Activated naive CD8-positive, alpha-beta T cell (primary cell): ENCODE results near the gene ZNF333.

ENCODE experiments used
- H3K27ac Mint-ChIP-seq: one replicate; pipeline ENCODE4 v1.8.0; 2021; ENCODE audit warnings: mixed read lengths
- H3K27me3 Mint-ChIP-seq: one replicate; pipeline ENCODE4 v1.8.0; 2021; ENCODE audit warnings: mixed read lengths
- H3K36me3 Mint-ChIP-seq: one replicate; pipeline ENCODE4 v1.8.0; 2021; ENCODE audit warnings: mixed read lengths
- H3K4me1 Mint-ChIP-seq: one replicate; pipeline ENCODE4 v1.8.0; 2021; ENCODE audit warnings: low read depth, mixed read lengths
- H3K4me3 Mint-ChIP-seq: one replicate; pipeline ENCODE4 v1.8.0; 2021; ENCODE audit warnings: mild to moderate bottlenecking, mixed read lengths
- H3K9me3 Mint-ChIP-seq: one replicate; pipeline ENCODE4 v1.8.0; 2021; ENCODE audit warnings: low read depth, mixed read lengths

Gene ZNF333

GRCh38 chr19:14677464-14677863, 12.4 kb upstream of the ZNF333 start:
- H3K4me1 Mint-ChIP-seq: no peaks in the 10 kb centered on the region
- no peaks in the 10 kb centered on the region for H3K36me3 Mint-ChIP-seq
- no peak overlapping the region for H3K4me3 Mint-ChIP-seq
- no peaks in the 10 kb centered on the region for H3K9me3 Mint-ChIP-seq
- peaks cover 8% of the 10 kb centered on the region for H3K27me3 Mint-ChIP-seq
- H3K27ac Mint-ChIP-seq: no peak overlapping the region

GRCh38 chr19:14678199-14678598, 11.6 kb upstream of the ZNF333 start:
- H3K9me3 Mint-ChIP-seq: no peaks in the 10 kb centered on the region
- H3K36me3 Mint-ChIP-seq: no peaks in the 10 kb centered on the region
- H3K27me3 Mint-ChIP-seq: peaks cover 3% of the 10 kb centered on the region
- no peak overlapping the region for H3K27ac Mint-ChIP-seq
- no peak overlapping the region for H3K4me3 Mint-ChIP-seq
- H3K4me1 Mint-ChIP-seq: no peaks in the 10 kb centered on the region

DNA sequence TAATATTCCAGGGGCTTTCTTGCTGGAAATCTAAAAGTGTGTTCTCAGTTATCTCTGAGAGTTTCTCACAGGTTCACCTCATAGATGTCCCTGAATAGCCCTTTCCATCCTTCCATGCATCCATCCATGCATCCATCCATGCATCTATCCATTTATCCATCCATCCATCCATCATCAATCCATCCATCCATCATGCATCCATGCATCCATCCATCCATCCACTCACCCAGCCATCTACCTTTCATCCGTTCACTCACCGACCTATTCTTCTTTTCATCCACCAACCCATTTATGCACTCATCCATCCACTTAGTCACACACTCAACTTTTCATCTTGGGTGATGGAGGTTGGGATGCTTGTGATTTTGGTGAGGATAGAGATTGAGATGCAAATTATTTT, 7.8 kb upstream of the ZNF333 start:
- H3K4me3 Mint-ChIP-seq: no peak overlapping the region
- no peaks in the 10 kb centered on the region for H3K27me3 Mint-ChIP-seq
- no peaks in the 10 kb centered on the region for H3K9me3 Mint-ChIP-seq
- H3K36me3 Mint-ChIP-seq: no peaks in the 10 kb centered on the region
- H3K4me1 Mint-ChIP-seq: no peaks in the 10 kb centered on the region
- no peak overlapping the region for H3K27ac Mint-ChIP-seq

GRCh38 chr19:14683439-14683838, 6.4 kb upstream of the ZNF333 start:
- H3K4me1 Mint-ChIP-seq: no peaks in the 10 kb centered on the region
- H3K27me3 Mint-ChIP-seq: no peaks in the 10 kb centered on the region
- no peaks in the 10 kb centered on the region for H3K36me3 Mint-ChIP-seq
- no peak overlapping the region for H3K27ac Mint-ChIP-seq
- H3K9me3 Mint-ChIP-seq: no peaks in the 10 kb centered on the region
- H3K4me3 Mint-ChIP-seq: no peak overlapping the region

GRCh38 chr19:14686411-14686810, 3.4 kb upstream of the ZNF333 start:
- H3K27ac Mint-ChIP-seq: no peak overlapping the region

DNA sequence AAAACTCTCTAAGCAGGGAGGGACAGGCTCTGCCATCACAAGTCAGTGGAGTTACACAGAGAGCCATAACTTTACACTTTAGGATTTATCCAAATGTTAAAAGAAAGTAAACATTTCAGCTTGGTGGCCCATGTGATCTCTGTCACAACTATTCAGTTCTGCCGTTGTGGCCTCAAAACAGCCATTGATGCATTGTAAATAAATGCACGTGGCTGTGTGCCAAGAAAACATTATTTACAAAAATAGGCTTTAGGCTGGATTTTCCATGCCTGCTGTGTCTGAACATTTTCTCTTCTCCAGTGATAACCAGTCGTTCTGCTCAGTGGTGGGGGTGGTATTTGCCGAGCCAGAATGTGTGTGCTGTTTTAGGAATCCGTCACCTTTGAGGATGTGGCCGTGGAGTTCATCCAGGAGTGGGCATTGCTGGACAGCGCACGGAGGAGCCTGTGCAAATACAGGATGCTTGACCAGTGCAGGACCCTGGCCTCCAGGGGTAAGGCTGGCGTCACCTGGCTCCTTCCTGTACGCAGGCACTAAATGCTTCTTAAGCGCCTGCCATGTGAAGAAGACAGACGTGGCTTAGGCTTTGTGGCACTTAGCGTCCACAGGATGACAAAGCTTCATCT, 4.9 kb downstream of the ZNF333 start:
- Mint-ChIP-seq H3K9me3 (no peaks in the 10 kb centered on the region), H3K36me3 (peaks cover 13% of the 10 kb centered on the region), H3K27ac (no peak overlapping the region), H3K4me3 (no peak overlapping the region), H3K27me3 (no peaks in the 10 kb centered on the region), H3K4me1 (peaks cover 13% of the 10 kb centered on the region)

More at GRCh38 chr19:14686411-14686810, 3.4 kb upstream of the ZNF333 start:
- Mint-ChIP-seq H3K4me1 (peaks cover 14% of the 10 kb centered on the region), H3K36me3 (no peaks in the 10 kb centered on the region), H3K27me3 (no peaks in the 10 kb centered on the region), H3K4me3 (no peak overlapping the region), H3K9me3 (no peaks in the 10 kb centered on the region)

GRCh38 chr19:14695471-14695870, 5.6 kb downstream of the ZNF333 start:
- H3K36me3 Mint-ChIP-seq: peaks cover 13% of the 10 kb centered on the region
- no peaks in the 10 kb centered on the region for H3K27me3 Mint-ChIP-seq
- H3K27ac Mint-ChIP-seq: no peak overlapping the region
- H3K9me3 Mint-ChIP-seq: no peaks in the 10 kb centered on the region
- peaks cover 12% of the 10 kb centered on the region for H3K4me1 Mint-ChIP-seq
- no peak overlapping the region for H3K4me3 Mint-ChIP-seq

GRCh38 chr19:14699641-14700040, 9.8 kb downstream of the ZNF333 start:
- Mint-ChIP-seq H3K27me3 (no peaks in the 10 kb centered on the region), H3K9me3 (no peaks in the 10 kb centered on the region), H3K4me3 (no peak overlapping the region), H3K27ac (no peak overlapping the region), H3K36me3 (peaks cover 24% of the 10 kb centered on the region), H3K4me1 (no peaks in the 10 kb centered on the region)

GRCh38 chr19:14700711-14701375, 11.0 kb downstream of the ZNF333 start:
- no peaks in the 10 kb centered on the region for H3K4me1 Mint-ChIP-seq
- no peaks in the 10 kb centered on the region for H3K9me3 Mint-ChIP-seq
- no peak overlapping the region for H3K4me3 Mint-ChIP-seq
- H3K27me3 Mint-ChIP-seq: no peaks in the 10 kb centered on the region
- H3K27ac Mint-ChIP-seq: no peak overlapping the region
- H3K36me3 Mint-ChIP-seq: peaks cover 26% of the 10 kb centered on the region

DNA sequence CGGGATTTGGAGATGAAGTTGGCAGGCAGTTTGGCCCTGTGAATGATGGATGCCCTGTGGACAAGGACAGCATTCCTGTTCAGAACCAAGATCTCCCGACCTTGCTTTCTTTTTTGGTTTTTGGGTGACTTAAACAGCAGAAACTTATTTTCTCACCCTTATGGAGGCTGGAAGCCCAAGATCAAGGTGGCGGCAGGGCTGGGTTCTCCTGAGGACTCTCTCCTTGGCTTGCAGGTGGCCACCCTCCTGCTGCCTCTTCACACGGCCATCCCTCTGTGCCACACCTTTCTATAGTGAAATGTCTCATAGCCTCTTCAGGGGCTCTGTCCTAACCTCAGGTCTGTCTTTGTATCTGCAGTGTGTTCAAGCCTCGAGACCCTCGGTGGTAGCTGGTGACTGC, 14.0 kb downstream of the ZNF333 start:
- H3K4me3 Mint-ChIP-seq: no peak overlapping the region
- no peaks in the 10 kb centered on the region for H3K27me3 Mint-ChIP-seq
- H3K36me3 Mint-ChIP-seq: peaks cover 34% of the 10 kb centered on the region
- H3K9me3 Mint-ChIP-seq: no peaks in the 10 kb centered on the region
- no peak overlapping the region for H3K27ac Mint-ChIP-seq
- H3K4me1 Mint-ChIP-seq: no peaks in the 10 kb centered on the region

GRCh38 chr19:14704450-14704849, 14.6 kb downstream of the ZNF333 start:
- Mint-ChIP-seq H3K27me3 (no peaks in the 10 kb centered on the region), H3K4me1 (no peaks in the 10 kb centered on the region), H3K27ac (no peak overlapping the region), H3K4me3 (no peak overlapping the region), H3K9me3 (no peaks in the 10 kb centered on the region), H3K36me3 (peaks cover 40% of the 10 kb centered on the region)

- Mint-ChIP-seq H3K9me3 (peaks cover 25% of the 10 kb centered on the region), H3K36me3 (peaks cover 84% of the 10 kb centered on the region), H3K4me3 (no peak overlapping the region), H3K27me3 (no peaks in the 10 kb centered on the region), H3K4me1 (no peaks in the 10 kb centered on the region), H3K27ac (no peak overlapping the region)
Observed at GRCh38 chr19:14715841-14716240, 26.0 kb downstream of the ZNF333 start.

- no peaks in the 10 kb centered on the region for H3K4me1 Mint-ChIP-seq
- H3K27me3 Mint-ChIP-seq: no peaks in the 10 kb centered on the region
- H3K4me3 Mint-ChIP-seq: no peak overlapping the region
- peaks cover 84% of the 10 kb centered on the region for H3K36me3 Mint-ChIP-seq
- H3K9me3 Mint-ChIP-seq: peaks cover 31% of the 10 kb centered on the region
- H3K27ac Mint-ChIP-seq: no peak overlapping the region
Observed at GRCh38 chr19:14718522-14719116, 28.8 kb downstream of the ZNF333 start.

GRCh38 chr19:14719162-14719561, 29.3 kb downstream of the ZNF333 start:
- Mint-ChIP-seq H3K4me1 (no peaks in the 10 kb centered on the region), H3K27ac (no peak overlapping the region), H3K36me3 (peaks cover 79% of the 10 kb centered on the region), H3K4me3 (no peak overlapping the region), H3K27me3 (no peaks in the 10 kb centered on the region), H3K9me3 (peaks cover 31% of the 10 kb centered on the region)

DNA sequence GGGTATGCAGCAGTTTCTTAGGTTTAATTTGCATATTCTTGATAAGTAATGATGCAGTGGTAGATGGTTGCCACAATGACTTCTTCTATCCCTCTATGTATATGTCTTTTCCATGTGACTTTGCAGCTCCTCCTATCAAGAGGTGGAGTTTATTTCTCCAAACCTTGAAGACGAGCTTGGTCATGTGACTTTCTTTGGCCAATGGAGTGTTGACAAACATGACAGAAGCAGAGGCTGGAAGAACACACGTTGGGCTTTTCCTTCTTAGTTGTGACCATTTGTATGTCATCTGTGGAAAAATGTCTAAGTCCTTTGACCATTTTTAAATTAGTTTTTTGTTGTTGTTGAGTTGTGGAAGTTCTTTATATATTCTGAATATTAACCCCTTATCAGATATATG, 32.3 kb downstream of the ZNF333 start:
- Mint-ChIP-seq H3K9me3 (peaks cover 39% of the 10 kb centered on the region), H3K36me3 (peaks cover 63% of the 10 kb centered on the region), H3K4me3 (no peak overlapping the region), H3K27ac (no peak overlapping the region), H3K27me3 (no peaks in the 10 kb centered on the region), H3K4me1 (no peaks in the 10 kb centered on the region)
